Karpas-422 (cell line): Measurements from ENCODE around the gene FGD4. TPM values are rescaled to one million over a fixed set of nuclear protein-coding genes. Genes with fewer than 3 reads are reported as not detected.

Source experiments
- DNase-seq: peaks from one replicate; pipeline ENCODE4 v3.0.0-alpha.2; 2015
- H2AFZ ChIP-seq: fragments of 200-600 bp; sonication (generic); 2 replicates; pipeline ENCODE4 v1.6.1; 2014; ENCODE audit warnings: antibody characterized with exemption, low read length, mixed read lengths
- H3K27ac ChIP-seq: fragments of 200-600 bp; sonication (generic); 2 replicates; pipeline ENCODE4 v1.5.1; 2014; ENCODE audit warnings: mild to moderate bottlenecking, low read length, moderate library complexity
- H3K27me3 ChIP-seq: fragments of 200-600 bp; sonication (generic); 2 replicates; pipeline ENCODE4 v1.6.1; 2014; ENCODE audit warnings: low read length, mixed read lengths
- H3K36me3 ChIP-seq: fragments of 200-600 bp; sonication (generic); 2 replicates; pipeline ENCODE4 v1.6.1; 2014; ENCODE audit warnings: low read length, mixed read lengths; ENCODE audit not compliant: insufficient read depth
- H3K4me1 ChIP-seq: fragments of 200-600 bp; sonication (generic); 2 replicates; pipeline ENCODE4 v1.6.1; 2014; ENCODE audit warnings: mild to moderate bottlenecking, low read length, mixed read lengths
- H3K4me2 ChIP-seq: fragments of 200-600 bp; sonication (generic); 2 replicates; pipeline ENCODE4 v1.6.1; 2014; ENCODE audit warnings: low read length, low read depth, mild to moderate bottlenecking; ENCODE audit not compliant: poor library complexity, severe bottlenecking
- H3K4me3 ChIP-seq: fragments of 200-600 bp; sonication (generic); 2 replicates; pipeline ENCODE4 v1.5.1; 2014; ENCODE audit warnings: mild to moderate bottlenecking, antibody characterized with exemption, low read length, mixed read lengths
- H3K79me2 ChIP-seq: fragments of 200-600 bp; sonication (generic); 2 replicates; pipeline ENCODE4 v1.6.1; 2014; ENCODE audit warnings: mild to moderate bottlenecking, low read length, mixed read lengths
- H3K9ac ChIP-seq: fragments of 200-600 bp; sonication (generic); 2 replicates; pipeline ENCODE4 v1.6.0; 2014; ENCODE audit warnings: low read length
- H3K9me2 ChIP-seq: fragments of 200-600 bp; sonication (generic), shearing (Covaris generic); replicated peaks from 2 replicates; pipeline ENCODE4 v1.6.0; 2014; ENCODE audit warnings: mild to moderate bottlenecking, low read length, moderate library complexity; ENCODE audit not compliant: insufficient read depth
- H3K9me3 ChIP-seq: fragments of 300-700, 200-600 bp; sonication (generic); 2 replicates; pipeline ENCODE4 v1.6.1; 2014; ENCODE audit warnings: low read length, mixed read lengths
- H4K20me1 ChIP-seq: fragments of 200-600 bp; sonication (generic); 2 replicates; pipeline ENCODE4 v1.6.1; 2014; ENCODE audit warnings: mild to moderate bottlenecking, antibody characterized with exemption, low read length, low read depth; ENCODE audit not compliant: insufficient read depth
- total RNA-seq: library from RNA; depleted of rRNA; stranded (reverse); fragments of >200 nt; shearing (Covaris generic); gene quantifications from 2 replicates; pipeline ENCODE4 v1.2.3, GENCODE V29; 2014; ENCODE audit warnings: low replicate concordance

Gene FGD4
- total RNA-seq, 1 experiment from 2014 or later = 0.11 TPM

GRCh38 chr12:32466986-32467711 is 67.8 kb downstream of the FGD4 start:
- H3K9me3 ChIP-seq = no peaks in the 10 kb centered on the region
- H3K79me2 ChIP-seq = no peaks in the 10 kb centered on the region
- no peaks in the 10 kb centered on the region for H3K9me2 ChIP-seq
- no peak overlapping the region for H2AFZ ChIP-seq
- no peaks in the 10 kb centered on the region for H3K27me3 ChIP-seq
- DNase-seq = no peak
- H4K20me1 ChIP-seq = no peaks in the 10 kb centered on the region
- H3K27ac ChIP-seq = no peak overlapping the region
- no peak overlapping the region for H3K4me2 ChIP-seq
- no peaks in the 10 kb centered on the region for H3K4me1 ChIP-seq
- H3K9ac ChIP-seq = no peak overlapping the region
- H3K4me3 ChIP-seq = no peak overlapping the region
- H3K36me3 ChIP-seq = no peaks in the 10 kb centered on the region

- Histone ChIP-seq H3K36me3 (no peaks in the 10 kb centered on the region), H3K4me3 (no peak overlapping the region), H3K9me2 (no peaks in the 10 kb centered on the region), H3K9me3 (no peaks in the 10 kb centered on the region), H2AFZ (no peak overlapping the region), H3K27ac (no peak overlapping the region), H3K4me2 (no peak overlapping the region), H3K27me3 (no peaks in the 10 kb centered on the region), H4K20me1 (no peaks in the 10 kb centered on the region), H3K9ac (no peak overlapping the region), H3K4me1 (no peaks in the 10 kb centered on the region), H3K79me2 (no peaks in the 10 kb centered on the region)
- DNase-seq = no peak
Measured at GRCh38 chr12:32467959-32468863, 68.9 kb downstream of the FGD4 start.

DNA sequence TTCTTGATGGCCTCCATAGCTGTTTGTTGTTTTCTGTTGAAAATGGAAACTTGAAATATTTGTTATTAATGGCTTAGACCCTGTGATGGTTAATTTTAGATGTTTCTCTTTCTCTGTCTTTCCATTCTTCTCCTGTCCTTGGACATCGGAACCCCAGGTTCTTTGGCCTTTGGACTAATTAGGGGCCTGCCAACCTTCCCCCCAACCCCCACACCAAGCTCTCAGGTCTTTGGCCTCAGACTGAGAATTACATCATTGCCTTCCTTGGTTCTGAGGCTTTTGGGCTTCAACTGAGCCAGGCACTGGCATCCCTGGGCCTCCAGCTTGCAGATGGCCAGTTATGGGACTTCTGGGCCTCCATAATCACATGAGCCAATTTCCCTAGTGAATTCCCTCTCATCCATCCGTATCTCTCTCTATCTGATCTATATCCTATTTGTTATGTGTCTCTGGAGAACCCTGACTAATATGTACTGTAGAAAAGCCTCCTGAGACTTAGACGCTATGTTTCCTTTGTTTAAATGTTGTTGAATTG is 71.6 kb downstream of the FGD4 start:
- Histone ChIP-seq H3K79me2 (no peaks in the 10 kb centered on the region), H3K9me2 (no peaks in the 10 kb centered on the region), H3K4me1 (no peaks in the 10 kb centered on the region), H3K36me3 (no peaks in the 10 kb centered on the region), H3K27ac (no peak overlapping the region), H2AFZ (no peak overlapping the region), H3K9ac (no peak overlapping the region), H3K4me2 (no peak overlapping the region), H3K4me3 (no peak overlapping the region), H3K27me3 (no peaks in the 10 kb centered on the region), H3K9me3 (no peaks in the 10 kb centered on the region), H4K20me1 (no peaks in the 10 kb centered on the region)
- DNase-seq = no peak

DNA sequence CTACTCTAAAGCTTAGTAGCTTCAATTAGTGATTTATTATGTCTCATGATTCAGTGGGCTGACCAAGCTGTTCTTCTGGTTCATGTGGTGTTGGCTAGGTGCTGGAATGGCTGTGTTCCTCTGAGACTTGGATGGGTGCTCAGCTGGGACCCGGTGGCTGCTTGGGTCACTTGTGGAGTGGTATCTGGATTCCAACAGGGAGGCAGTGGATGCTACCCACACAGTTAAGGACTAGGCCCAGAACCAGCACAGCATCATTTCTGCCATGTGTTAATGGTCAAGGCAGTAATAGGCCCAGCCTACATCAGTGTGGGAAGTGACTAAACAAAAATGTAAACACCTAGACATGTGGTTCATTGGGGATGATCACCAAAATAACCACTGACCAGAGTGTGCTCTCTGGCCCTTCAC is 72.2 kb downstream of the FGD4 start:
- Histone ChIP-seq H2AFZ (no peak overlapping the region), H4K20me1 (no peaks in the 10 kb centered on the region), H3K4me1 (no peaks in the 10 kb centered on the region), H3K9me2 (no peaks in the 10 kb centered on the region), H3K27me3 (no peaks in the 10 kb centered on the region), H3K79me2 (no peaks in the 10 kb centered on the region), H3K9ac (no peak overlapping the region), H3K4me2 (no peak overlapping the region), H3K36me3 (no peaks in the 10 kb centered on the region), H3K9me3 (no peaks in the 10 kb centered on the region), H3K27ac (no peak overlapping the region), H3K4me3 (no peak overlapping the region)
- no peak for DNase-seq

DNA sequence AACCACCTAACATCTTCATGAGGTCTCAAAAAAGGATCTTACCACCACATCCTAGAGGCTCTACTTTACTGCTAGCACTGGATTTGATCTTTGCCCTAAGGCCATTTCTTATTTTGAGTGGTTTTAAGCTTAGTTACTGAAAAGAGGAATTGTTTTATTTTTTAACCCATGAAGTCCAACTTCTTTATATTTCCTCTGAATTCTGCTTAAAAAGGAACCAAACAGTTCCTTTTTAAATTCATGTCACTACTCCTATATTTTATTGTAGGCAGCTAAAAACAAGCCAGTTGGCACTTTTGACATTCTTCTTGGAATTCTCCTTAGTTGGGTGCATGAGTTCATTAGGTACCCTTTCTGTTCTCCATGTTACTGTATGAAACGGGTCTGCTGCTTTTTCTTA is 76.4 kb downstream of the FGD4 start:
- H3K4me3 ChIP-seq = no peak overlapping the region
- H4K20me1 ChIP-seq = no peaks in the 10 kb centered on the region
- H3K9ac ChIP-seq = no peak overlapping the region
- H3K9me2 ChIP-seq = no peaks in the 10 kb centered on the region
- H3K27me3 ChIP-seq = no peaks in the 10 kb centered on the region
- no peaks in the 10 kb centered on the region for H3K4me1 ChIP-seq
- H2AFZ ChIP-seq = no peak overlapping the region
- H3K9me3 ChIP-seq = no peaks in the 10 kb centered on the region
- no peak overlapping the region for H3K4me2 ChIP-seq
- no peak overlapping the region for H3K27ac ChIP-seq
- H3K79me2 ChIP-seq = no peaks in the 10 kb centered on the region
- DNase-seq = no peak
- H3K36me3 ChIP-seq = no peaks in the 10 kb centered on the region

- H3K79me2 ChIP-seq = no peaks in the 10 kb centered on the region
- H3K27ac ChIP-seq = no peak overlapping the region
- H4K20me1 ChIP-seq = no peaks in the 10 kb centered on the region
- H3K4me1 ChIP-seq = no peaks in the 10 kb centered on the region
- H3K9me3 ChIP-seq = no peaks in the 10 kb centered on the region
- H3K27me3 ChIP-seq = no peaks in the 10 kb centered on the region
- no peak overlapping the region for H3K4me2 ChIP-seq
- no peak overlapping the region for H2AFZ ChIP-seq
- no peaks in the 10 kb centered on the region for H3K36me3 ChIP-seq
- no peak for DNase-seq
- no peak overlapping the region for H3K4me3 ChIP-seq
- no peak overlapping the region for H3K9ac ChIP-seq
- H3K9me2 ChIP-seq = no peaks in the 10 kb centered on the region
Measured at GRCh38 chr12:32476446-32476845, 77.1 kb downstream of the FGD4 start.

- Histone ChIP-seq H3K27me3 (no peaks in the 10 kb centered on the region), H3K4me3 (no peak overlapping the region), H3K36me3 (no peaks in the 10 kb centered on the region), H3K9ac (no peak overlapping the region), H3K4me2 (no peak overlapping the region), H2AFZ (no peak overlapping the region), H3K9me3 (no peaks in the 10 kb centered on the region), H3K27ac (no peak overlapping the region), H3K79me2 (no peaks in the 10 kb centered on the region), H4K20me1 (no peaks in the 10 kb centered on the region), H3K4me1 (peaks cover 10% of the 10 kb centered on the region), H3K9me2 (no peaks in the 10 kb centered on the region)
- DNase-seq = no peak
Measured at GRCh38 chr12:32477714-32478113, 78.4 kb downstream of the FGD4 start.

DNA sequence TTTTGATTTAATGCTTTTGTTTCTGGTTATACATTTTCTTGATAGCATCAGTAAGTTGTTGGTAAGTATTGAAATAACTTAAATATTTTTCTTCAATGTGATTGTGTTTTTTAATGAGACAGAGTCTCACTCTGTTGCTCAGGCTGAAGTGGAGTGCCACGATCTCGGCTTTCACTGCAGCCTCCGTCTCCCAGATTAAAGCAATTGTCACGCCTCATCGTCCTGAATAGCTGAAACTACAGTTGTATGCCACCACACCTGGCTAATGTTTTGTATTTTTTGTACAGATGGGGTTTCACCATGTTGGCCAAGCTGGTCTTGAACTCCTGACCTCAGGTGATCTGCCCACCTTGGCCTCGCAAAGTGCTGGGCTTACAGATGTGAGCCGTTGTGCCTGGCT is 78.8 kb downstream of the FGD4 start:
- Histone ChIP-seq H3K36me3 (no peaks in the 10 kb centered on the region), H3K27me3 (no peaks in the 10 kb centered on the region), H3K4me1 (peaks cover 14% of the 10 kb centered on the region), H3K9ac (no peak overlapping the region), H3K4me2 (no peak overlapping the region), H3K9me2 (no peaks in the 10 kb centered on the region), H3K79me2 (no peaks in the 10 kb centered on the region), H3K4me3 (no peak overlapping the region), H3K27ac (no peak overlapping the region), H3K9me3 (no peaks in the 10 kb centered on the region), H2AFZ (no peak overlapping the region), H4K20me1 (no peaks in the 10 kb centered on the region)
- DNase-seq = no peak
